Brain microvascular endothelial cell (primary cell): ENCODE measurements around the gene LIPC.

ENCODE experiments used
- DNase-seq: peaks from one replicate; pipeline ENCODE4 v3.0.0-alpha.2; 2020
- H3K27ac ChIP-seq: fragments of 250-450 bp; sonication (Bioruptor Pico); 2 replicates; pipeline ENCODE4 v1.5.1; 2020; ENCODE audit warnings: mild to moderate bottlenecking, moderate library complexity
- H3K27me3 ChIP-seq: fragments of 250-450 bp; sonication (Bioruptor Pico); replicated peaks from 2 replicates; pipeline ENCODE4 v1.5.1; 2020; ENCODE audit warnings: mild to moderate bottlenecking
- H3K36me3 ChIP-seq: fragments of 250-450 bp; sonication (Bioruptor Pico); replicated peaks from 2 replicates; pipeline ENCODE4 v1.5.1; 2020; ENCODE audit warnings: mild to moderate bottlenecking
- H3K4me3 ChIP-seq: 2 replicates; pipeline ENCODE4 v1.5.1; 2011; ENCODE audit warnings: low read depth, mild to moderate bottlenecking, control low read depth, low read length, moderate library complexity
- CTCF ChIP-seq: IDR thresholded peaks from 2 replicates; pipeline ENCODE4 v1.5.1; 2011; ENCODE audit warnings: low read depth, mild to moderate bottlenecking, moderate library complexity, low read length, control low read depth, inconsistent platforms; ENCODE audit errors: missing control alignments
- in situ Hi-C: cut with HindIII; loops from 2 replicates; pipeline ENCODE4 v1.10.0; 2017; ENCODE audit warnings: low sequenced_read_pairs, low pct_ligation_motif_present

LIPC gene

GRCh38 chr15:58593870-58594269 lies 162.1 kb downstream of the LIPC start:
- Histone ChIP-seq H3K27ac (no peak overlapping the region), H3K36me3 (peaks cover 4% of the 10 kb centered on the region), H3K27me3 (no peaks in the 10 kb centered on the region), H3K4me3 (no peak overlapping the region)
- TF ChIP-seq CTCF = no peak
- no peak for DNase-seq
- in situ Hi-C loops = no loop called here

GRCh38 chr15:58594898-58595297 lies 163.1 kb downstream of the LIPC start:
- Histone ChIP-seq H3K4me3 (no peak overlapping the region), H3K36me3 (peaks cover 4% of the 10 kb centered on the region), H3K27ac (no peak overlapping the region), H3K27me3 (no peaks in the 10 kb centered on the region)
- in situ Hi-C loops = no loop called here
- no peak for TF ChIP-seq CTCF
- no peak for DNase-seq

GRCh38 chr15:58595516-58596263 lies 163.9 kb downstream of the LIPC start:
- H3K4me3 ChIP-seq = no peak overlapping the region
- H3K27ac ChIP-seq = no peak overlapping the region
- H3K36me3 ChIP-seq = peaks cover 4% of the 10 kb centered on the region
- no peaks in the 10 kb centered on the region for H3K27me3 ChIP-seq
- in situ Hi-C loops = no loop called here
- no peak for TF ChIP-seq CTCF
- DNase-seq = no peak

GRCh38 chr15:58597943-58598828 lies 166.4 kb downstream of the LIPC start:
- H3K27ac ChIP-seq = no peak overlapping the region
- no peak overlapping the region for H3K4me3 ChIP-seq
- peaks cover 7% of the 10 kb centered on the region for H3K36me3 ChIP-seq
- no peak for TF ChIP-seq CTCF
- no peak for DNase-seq
- in situ Hi-C loops = no loop called here
- H3K27me3 ChIP-seq = no peaks in the 10 kb centered on the region

GRCh38 chr15:58598829-58599210 lies 167.0 kb downstream of the LIPC start:
- Histone ChIP-seq H3K27ac (no peak overlapping the region), H3K36me3 (peaks cover 10% of the 10 kb centered on the region), H3K4me3 (no peak overlapping the region), H3K27me3 (no peaks in the 10 kb centered on the region)
- DNase-seq = no peak
- in situ Hi-C loops = no loop called here
- TF ChIP-seq CTCF = no peak
